Uterus (tissue), 2 donors: ENCODE results near the gene MORC1.

Source experiments
- POLR2A ChIP-seq, 2 donors: fragments of 450-650 bp; IDR thresholded peaks; one replicate each; pipeline ENCODE4 v1.6.1; 2016; ENCODE audit warnings: antibody characterized with exemption in 2 of 2, mild to moderate bottlenecking in 1 of 2, moderate library complexity in 1 of 2
- TF ChIP-seq, protein P1 (sequence below), 4 experiments: fragments of 200-600 bp in 2 of 4; fragments of 450-650 bp in 2 of 4; sonication (generic) in 2 of 4; IDR thresholded peaks; one replicate each; pipeline ENCODE4 v1.5.1; 2016 to 2019; ENCODE audit warnings: antibody characterized with exemption in 4 of 4, mild to moderate bottlenecking in 2 of 4, moderate library complexity in 1 of 4

- no peak for TF ChIP-seq POLR2A (IDR thresholded peaks at IDR 0.05)
- TF ChIP-seq, protein P1, sequence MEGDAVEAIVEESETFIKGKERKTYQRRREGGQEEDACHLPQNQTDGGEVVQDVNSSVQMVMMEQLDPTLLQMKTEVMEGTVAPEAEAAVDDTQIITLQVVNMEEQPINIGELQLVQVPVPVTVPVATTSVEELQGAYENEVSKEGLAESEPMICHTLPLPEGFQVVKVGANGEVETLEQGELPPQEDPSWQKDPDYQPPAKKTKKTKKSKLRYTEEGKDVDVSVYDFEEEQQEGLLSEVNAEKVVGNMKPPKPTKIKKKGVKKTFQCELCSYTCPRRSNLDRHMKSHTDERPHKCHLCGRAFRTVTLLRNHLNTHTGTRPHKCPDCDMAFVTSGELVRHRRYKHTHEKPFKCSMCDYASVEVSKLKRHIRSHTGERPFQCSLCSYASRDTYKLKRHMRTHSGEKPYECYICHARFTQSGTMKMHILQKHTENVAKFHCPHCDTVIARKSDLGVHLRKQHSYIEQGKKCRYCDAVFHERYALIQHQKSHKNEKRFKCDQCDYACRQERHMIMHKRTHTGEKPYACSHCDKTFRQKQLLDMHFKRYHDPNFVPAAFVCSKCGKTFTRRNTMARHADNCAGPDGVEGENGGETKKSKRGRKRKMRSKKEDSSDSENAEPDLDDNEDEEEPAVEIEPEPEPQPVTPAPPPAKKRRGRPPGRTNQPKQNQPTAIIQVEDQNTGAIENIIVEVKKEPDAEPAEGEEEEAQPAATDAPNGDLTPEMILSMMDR (IDR thresholded peaks at IDR 0.05) = no peak
These were observed 199.1 kb downstream of the MORC1 start for GRCh38 chr3:108918866-108919265.
